ENCODE data around the gene ZMYND19.

DNA sequence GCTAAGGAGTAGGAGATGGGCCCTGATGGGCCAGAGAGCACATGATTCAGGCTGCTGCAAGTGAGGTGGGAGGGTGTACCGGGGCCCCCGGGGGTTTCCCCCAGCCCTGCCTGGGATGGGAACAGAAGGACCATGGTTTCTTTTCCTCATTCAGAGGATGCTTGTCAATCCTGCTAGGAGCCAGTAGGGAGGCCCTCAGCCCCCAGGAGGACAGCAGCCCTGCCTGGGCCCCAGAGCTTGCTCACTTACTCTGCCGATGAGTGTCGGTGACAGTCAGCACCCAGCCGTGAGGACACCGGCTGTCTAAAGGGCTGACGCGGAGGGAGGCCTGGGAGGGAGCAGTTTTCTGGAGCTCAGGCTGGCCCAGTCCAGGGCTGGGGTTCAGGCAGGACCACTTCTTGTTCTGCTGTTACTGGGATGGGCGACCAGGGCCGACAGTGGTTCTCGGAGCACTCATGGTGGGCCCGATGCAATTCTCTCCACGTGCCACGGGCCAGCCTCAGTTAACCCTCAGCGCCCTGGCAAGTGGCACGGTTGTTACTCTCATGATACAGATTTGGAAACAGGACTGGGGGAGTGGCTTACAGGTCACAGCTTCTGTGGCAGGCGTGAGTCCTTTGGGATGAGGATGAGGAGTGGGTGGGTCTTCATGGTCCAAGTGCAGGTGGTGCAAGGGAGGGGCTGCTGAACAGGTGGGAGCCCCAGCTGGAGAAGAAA, 17.0 kb upstream of the ZMYND19 start:
- TF ChIP-seq EZH2 (IDR thresholded peaks at IDR 0.05), result no peak
- TF ChIP-seq, protein P1, sequence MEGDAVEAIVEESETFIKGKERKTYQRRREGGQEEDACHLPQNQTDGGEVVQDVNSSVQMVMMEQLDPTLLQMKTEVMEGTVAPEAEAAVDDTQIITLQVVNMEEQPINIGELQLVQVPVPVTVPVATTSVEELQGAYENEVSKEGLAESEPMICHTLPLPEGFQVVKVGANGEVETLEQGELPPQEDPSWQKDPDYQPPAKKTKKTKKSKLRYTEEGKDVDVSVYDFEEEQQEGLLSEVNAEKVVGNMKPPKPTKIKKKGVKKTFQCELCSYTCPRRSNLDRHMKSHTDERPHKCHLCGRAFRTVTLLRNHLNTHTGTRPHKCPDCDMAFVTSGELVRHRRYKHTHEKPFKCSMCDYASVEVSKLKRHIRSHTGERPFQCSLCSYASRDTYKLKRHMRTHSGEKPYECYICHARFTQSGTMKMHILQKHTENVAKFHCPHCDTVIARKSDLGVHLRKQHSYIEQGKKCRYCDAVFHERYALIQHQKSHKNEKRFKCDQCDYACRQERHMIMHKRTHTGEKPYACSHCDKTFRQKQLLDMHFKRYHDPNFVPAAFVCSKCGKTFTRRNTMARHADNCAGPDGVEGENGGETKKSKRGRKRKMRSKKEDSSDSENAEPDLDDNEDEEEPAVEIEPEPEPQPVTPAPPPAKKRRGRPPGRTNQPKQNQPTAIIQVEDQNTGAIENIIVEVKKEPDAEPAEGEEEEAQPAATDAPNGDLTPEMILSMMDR (IDR thresholded peaks at IDR 0.05), result no peak
